Uterus (tissue), 2 donors: ENCODE measurements around the gene NT5C2.

ENCODE experiments used
- CTCF ChIP-seq, 4 experiments: fragments of 200-600 bp in 2 of 4; fragments of 450-650 bp in 2 of 4; sonication (generic) in 2 of 4; IDR thresholded peaks; one replicate each; pipeline ENCODE4 v1.5.1; 2016 to 2019; ENCODE audit warnings: antibody characterized with exemption in 4 of 4, mild to moderate bottlenecking in 2 of 4, moderate library complexity in 1 of 4
- POLR2A ChIP-seq, 2 donors: fragments of 450-650 bp; IDR thresholded peaks; one replicate each; pipeline ENCODE4 v1.6.1; 2016; ENCODE audit warnings: antibody characterized with exemption in 2 of 2, mild to moderate bottlenecking in 1 of 2, moderate library complexity in 1 of 2

- TF ChIP-seq CTCF (IDR thresholded peaks at IDR 0.05), result no peak
- no peak for TF ChIP-seq POLR2A (IDR thresholded peaks at IDR 0.05)
Observed at GRCh38 chr10:103188853-103189252, 4.2 kb downstream of the NT5C2 start.
